Activated T-cell treated with anti-CD3 and anti-CD28 coated beads, Interleukin-2, amount 50 U/mL, for 72 hours (primary cell): ENCODE results near the gene FABP3. TPM values are rescaled to one million over a fixed set of nuclear protein-coding genes. Genes with fewer than 3 reads are reported as not detected.

ENCODE experiments used
- ATAC-seq, 2 donors: fragments of 150-1000 bp; cut with Tn5 transposase; replicated peaks in 1 of 2; 2 replicates each; pipeline ENCODE4 v1.10.0; 2021; ENCODE audit warnings: moderate library complexity in 2 of 2, mild to moderate bottlenecking in 1 of 2
- DNase-seq, 2 donors: peaks; one replicate each; pipeline ENCODE4 v3.0.0; 2021 to 2022; ENCODE audit warnings: mixed read lengths in 1 of 2
- H3K27ac Mint-ChIP-seq: one replicate; pipeline ENCODE4 v1.8.0; 2022; ENCODE audit warnings: mild to moderate bottlenecking, moderate library complexity, mixed read lengths
- H3K27me3 Mint-ChIP-seq: one replicate; pipeline ENCODE4 v1.8.0; 2022; ENCODE audit warnings: low read depth, mixed read lengths
- H3K36me3 Mint-ChIP-seq, 2 donors: one replicate each; pipeline ENCODE4 v1.8.0; 2022; ENCODE audit warnings: mixed read lengths in 2 of 2, mild to moderate bottlenecking in 1 of 2; ENCODE audit not compliant: insufficient read depth in 2 of 2
- H3K4me1 Mint-ChIP-seq: one replicate; pipeline ENCODE4 v1.8.0; 2022; ENCODE audit warnings: low read depth, mixed read lengths
- H3K4me3 Mint-ChIP-seq, 2 donors: one replicate each; pipeline ENCODE4 v1.8.0; 2022; ENCODE audit warnings: mild to moderate bottlenecking in 2 of 2, mixed read lengths in 2 of 2, moderate library complexity in 2 of 2
- H3K9me3 Mint-ChIP-seq, 2 donors: one replicate each; pipeline ENCODE4 v1.8.0; 2022; ENCODE audit warnings: mixed read lengths in 2 of 2
- total RNA-seq, 2 donors: library from RNA; stranded (reverse); gene quantifications; one replicate each; pipeline ENCODE4 v1.2.3, GENCODE V29; 2022

FABP3 gene
- total RNA-seq, 2 donors from 2014 or later, result not detected

- Mint-ChIP-seq H3K4me3 (no peak overlapping the region), H3K27me3 (no peaks in the 10 kb centered on the region), H3K9me3 (no peaks in the 10 kb centered on the region), H3K36me3 (peaks cover 0 to 2% of the 10 kb centered on the region in 2 donors), H3K4me1 (no peaks in the 10 kb centered on the region), H3K27ac (no peak overlapping the region)
- no peak for ATAC-seq
- no peak for DNase-seq
Measured at GRCh38 chr1:31348449-31348848, 24.4 kb downstream of the FABP3 start.

DNA sequence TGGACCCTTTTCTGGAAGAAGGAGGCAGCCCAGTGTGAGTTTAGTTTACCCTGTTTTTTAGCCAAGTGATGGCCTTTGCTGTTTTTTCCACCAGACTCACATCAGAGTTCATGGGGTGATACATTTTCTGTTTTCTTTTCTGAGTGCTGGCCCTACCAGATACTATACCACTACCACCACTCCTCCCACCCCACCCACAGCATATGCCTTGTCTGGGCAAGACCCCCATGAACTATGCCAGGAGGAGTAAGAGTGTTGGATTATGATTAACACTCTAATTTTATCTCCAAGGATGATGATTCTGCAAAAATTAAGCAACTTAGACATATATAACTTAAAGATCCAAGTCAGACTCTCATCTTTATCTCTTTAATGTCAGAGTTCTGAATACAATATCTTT is 26.1 kb downstream of the FABP3 start:
- H3K4me1 Mint-ChIP-seq, result no peaks in the 10 kb centered on the region
- DNase-seq, result no peak
- no peak for ATAC-seq
- H3K27ac Mint-ChIP-seq, result no peak overlapping the region
- H3K27me3 Mint-ChIP-seq, result no peaks in the 10 kb centered on the region
- H3K36me3 Mint-ChIP-seq, result peaks cover 0 to 2% of the 10 kb centered on the region in 2 donors
- no peak overlapping the region for H3K4me3 Mint-ChIP-seq
- H3K9me3 Mint-ChIP-seq, result no peaks in the 10 kb centered on the region

DNA sequence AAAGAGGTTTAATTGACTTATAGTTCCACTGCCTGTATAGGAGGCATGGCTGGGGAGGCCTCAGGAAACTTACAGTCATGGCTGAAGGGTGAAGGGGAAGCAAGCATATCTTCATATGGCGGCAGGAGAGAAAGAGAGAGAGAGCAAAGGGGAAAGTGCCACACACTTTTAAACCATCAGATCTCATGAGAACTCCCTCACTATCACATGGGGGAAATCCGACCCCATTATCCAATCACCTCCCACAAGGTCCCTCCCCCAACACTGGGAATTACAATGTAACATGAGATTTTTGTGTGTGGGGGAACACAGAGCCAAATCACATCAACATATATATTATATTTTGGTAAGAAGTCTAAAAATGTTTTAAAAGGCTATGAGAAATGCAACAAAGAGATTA is 27.2 kb downstream of the FABP3 start:
- H3K27ac Mint-ChIP-seq, result no peak overlapping the region
- no peak for ATAC-seq
- no peaks in the 10 kb centered on the region for H3K36me3 Mint-ChIP-seq
- H3K4me3 Mint-ChIP-seq, result no peak overlapping the region
- H3K4me1 Mint-ChIP-seq, result no peaks in the 10 kb centered on the region
- H3K9me3 Mint-ChIP-seq, result no peaks in the 10 kb centered on the region
- H3K27me3 Mint-ChIP-seq, result no peaks in the 10 kb centered on the region
- DNase-seq, result no peak

DNA sequence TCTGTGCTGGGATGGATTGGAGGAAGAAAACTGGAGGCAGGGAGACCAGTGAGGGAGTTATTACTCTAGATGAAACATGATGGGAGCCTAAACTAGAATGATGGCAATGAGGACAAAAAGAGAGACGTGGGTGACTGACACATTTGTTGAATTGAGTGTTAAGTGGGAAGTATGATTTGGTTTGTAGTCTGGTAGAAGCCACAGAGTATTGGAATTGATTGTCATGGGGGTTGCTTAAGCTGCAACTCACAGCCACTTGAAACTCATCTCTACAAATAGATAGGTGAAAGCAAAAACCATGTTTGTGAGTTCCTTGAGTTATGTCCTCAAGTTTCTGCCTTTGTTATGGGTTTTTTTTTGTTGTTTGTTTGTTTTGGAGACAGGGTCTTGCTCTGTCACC is 28.4 kb downstream of the FABP3 start:
- peaks cover under 1 to 2% of the 10 kb centered on the region in 2 donors for H3K36me3 Mint-ChIP-seq
- no peak for DNase-seq
- ATAC-seq, result peak in 1 of 2 donors; percentile 60
- no peaks in the 10 kb centered on the region for H3K27me3 Mint-ChIP-seq
- H3K9me3 Mint-ChIP-seq, result no peaks in the 10 kb centered on the region
- H3K27ac Mint-ChIP-seq, result no peak overlapping the region
- H3K4me3 Mint-ChIP-seq, result no peak overlapping the region
- no peaks in the 10 kb centered on the region for H3K4me1 Mint-ChIP-seq

DNA sequence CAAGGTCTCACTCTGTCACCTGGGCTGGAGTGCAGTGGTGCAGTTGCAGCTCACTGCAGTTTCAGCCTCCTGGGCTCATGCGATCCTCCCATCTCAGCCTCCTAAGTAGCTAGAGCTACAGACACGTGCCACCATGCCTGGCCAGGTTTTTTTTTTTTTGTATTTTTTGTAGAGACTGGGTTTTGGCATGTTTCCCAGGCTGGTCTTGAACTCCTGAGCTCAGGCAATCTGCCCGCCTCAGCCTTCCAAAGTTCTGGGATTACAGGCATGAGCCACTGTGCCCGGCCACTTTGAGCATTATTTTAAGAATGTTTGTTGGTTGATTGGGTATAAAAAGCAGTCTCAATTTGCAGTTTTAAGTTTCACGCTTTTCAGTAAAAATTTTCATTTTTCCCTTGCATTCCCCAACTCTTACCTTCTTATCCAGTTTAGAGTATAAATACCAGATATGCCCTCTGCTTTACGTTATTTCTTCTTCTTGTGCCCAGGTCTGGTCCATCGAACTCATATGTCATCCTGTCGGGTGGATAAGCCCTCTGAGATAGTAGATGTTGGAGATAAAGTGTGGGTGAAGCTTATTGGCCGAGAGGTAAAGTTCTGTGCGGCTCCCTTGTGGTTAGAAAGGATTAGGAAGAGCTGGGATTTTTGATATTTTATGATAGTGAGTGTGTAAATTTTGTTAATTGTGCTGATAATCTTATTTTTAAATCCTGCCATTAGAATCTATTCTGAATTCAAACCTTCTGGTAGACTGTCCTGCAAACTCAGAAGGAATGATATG is 36.0 kb downstream of the FABP3 start:
- DNase-seq (no peak), ATAC-seq (no peak)
- Mint-ChIP-seq H3K27me3 (no peaks in the 10 kb centered on the region), H3K27ac (no peak overlapping the region), H3K9me3 (no peaks in the 10 kb centered on the region), H3K4me1 (peaks cover 4% of the 10 kb centered on the region), H3K4me3 (no peak overlapping the region), H3K36me3 (peaks cover 2% of the 10 kb centered on the region in 2 donors)

DNA sequence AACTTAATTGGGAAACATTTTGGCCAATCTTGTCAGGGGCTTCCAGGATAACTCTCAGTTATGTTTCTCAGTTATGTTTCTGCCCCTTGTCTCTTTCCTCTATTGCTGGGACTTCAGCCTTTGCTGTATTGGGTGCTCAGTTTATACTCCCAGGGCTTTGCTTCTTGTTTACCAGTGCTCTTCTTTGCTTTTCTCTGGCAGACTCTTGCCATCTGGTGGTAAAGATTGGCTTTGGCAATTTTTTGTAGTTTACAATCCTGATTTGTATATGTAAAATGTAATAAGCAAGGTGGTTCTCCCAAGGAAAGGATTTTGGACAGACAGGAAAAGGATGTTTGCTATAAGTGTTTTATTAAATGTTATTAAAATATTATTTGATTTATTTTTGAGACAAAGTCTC is 37.9 kb downstream of the FABP3 start:
- Mint-ChIP-seq H3K27ac (no peak overlapping the region), H3K9me3 (no peaks in the 10 kb centered on the region), H3K4me1 (peaks cover 4% of the 10 kb centered on the region), H3K4me3 (no peak overlapping the region), H3K36me3 (peaks cover 2% of the 10 kb centered on the region in 2 donors), H3K27me3 (no peaks in the 10 kb centered on the region)
- no peak for ATAC-seq
- no peak for DNase-seq

- Mint-ChIP-seq H3K27ac (no peak overlapping the region), H3K4me3 (no peak overlapping the region), H3K4me1 (no peaks in the 10 kb centered on the region), H3K36me3 (no peaks in the 10 kb centered on the region), H3K9me3 (no peaks in the 10 kb centered on the region), H3K27me3 (no peaks in the 10 kb centered on the region)
- DNase-seq, result no peak
- no peak for ATAC-seq
Measured at GRCh38 chr1:31327381-31327780, 45.5 kb downstream of the FABP3 start.

DNA sequence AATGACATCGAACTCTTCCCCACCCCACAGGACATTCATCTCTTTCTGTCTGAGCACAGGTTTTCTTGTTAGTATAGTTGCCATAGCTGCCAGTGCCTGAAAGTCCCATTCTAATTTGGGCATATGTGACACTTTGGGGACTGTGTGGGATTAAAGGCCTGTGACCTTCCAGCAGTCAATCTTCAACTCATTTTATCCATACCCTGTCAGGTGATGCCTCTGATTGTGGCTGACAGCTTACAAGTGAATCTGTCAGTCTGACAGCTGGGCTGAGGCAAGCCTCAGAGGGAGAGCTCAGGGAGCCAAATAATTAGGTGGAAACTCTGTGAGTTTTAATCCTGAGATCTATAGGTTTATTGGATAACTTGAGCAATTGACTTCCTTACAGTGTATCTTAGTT is 46.4 kb downstream of the FABP3 start:
- H3K36me3 Mint-ChIP-seq, result no peaks in the 10 kb centered on the region
- no peak overlapping the region for H3K27ac Mint-ChIP-seq
- no peak for ATAC-seq
- H3K4me3 Mint-ChIP-seq, result no peak overlapping the region
- no peaks in the 10 kb centered on the region for H3K27me3 Mint-ChIP-seq
- no peaks in the 10 kb centered on the region for H3K4me1 Mint-ChIP-seq
- no peak for DNase-seq
- H3K9me3 Mint-ChIP-seq, result no peaks in the 10 kb centered on the region

- Mint-ChIP-seq H3K9me3 (no peaks in the 10 kb centered on the region), H3K4me1 (no peaks in the 10 kb centered on the region), H3K27me3 (no peaks in the 10 kb centered on the region), H3K4me3 (no peak overlapping the region), H3K27ac (no peak overlapping the region), H3K36me3 (peaks cover 0 to 2% of the 10 kb centered on the region in 2 donors)
- ATAC-seq, result no peak
- DNase-seq, result no peak
Measured at GRCh38 chr1:31324992-31325391, 47.9 kb downstream of the FABP3 start.

- no peak overlapping the region for H3K27ac Mint-ChIP-seq
- DNase-seq (no peak), ATAC-seq (no peak)
- peaks cover 0 to 2% of the 10 kb centered on the region in 2 donors for H3K36me3 Mint-ChIP-seq
- no peaks in the 10 kb centered on the region for H3K27me3 Mint-ChIP-seq
- H3K4me1 Mint-ChIP-seq, result no peaks in the 10 kb centered on the region
- H3K4me3 Mint-ChIP-seq, result no peak overlapping the region
- no peaks in the 10 kb centered on the region for H3K9me3 Mint-ChIP-seq
Measured at GRCh38 chr1:31324093-31324492, 48.8 kb downstream of the FABP3 start.

DNA sequence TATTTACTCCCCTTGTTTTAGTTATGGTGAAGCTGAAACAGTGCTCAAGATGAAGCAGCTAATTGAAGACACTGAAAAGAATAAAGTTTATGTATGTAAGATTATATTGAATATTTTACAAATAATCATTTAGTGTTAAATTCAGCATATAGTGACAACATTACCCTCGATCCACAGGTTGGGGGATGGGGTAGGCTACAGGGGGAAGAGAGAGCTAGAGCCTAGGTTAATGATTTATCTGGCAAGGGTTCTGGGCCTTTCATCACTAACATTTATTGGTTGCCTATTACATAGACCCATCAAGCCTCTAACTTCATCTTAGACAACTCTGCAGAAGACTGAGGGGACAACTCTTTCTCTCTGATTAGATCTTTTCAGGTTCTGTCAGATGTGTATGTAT is 54.7 kb downstream of the FABP3 start:
- Mint-ChIP-seq H3K27me3 (no peaks in the 10 kb centered on the region), H3K4me3 (no peak overlapping the region), H3K9me3 (no peaks in the 10 kb centered on the region), H3K27ac (no peak overlapping the region), H3K4me1 (no peaks in the 10 kb centered on the region), H3K36me3 (peaks cover 2 to 10% of the 10 kb centered on the region in 2 donors)
- no peak for DNase-seq
- ATAC-seq, result no peak

DNA sequence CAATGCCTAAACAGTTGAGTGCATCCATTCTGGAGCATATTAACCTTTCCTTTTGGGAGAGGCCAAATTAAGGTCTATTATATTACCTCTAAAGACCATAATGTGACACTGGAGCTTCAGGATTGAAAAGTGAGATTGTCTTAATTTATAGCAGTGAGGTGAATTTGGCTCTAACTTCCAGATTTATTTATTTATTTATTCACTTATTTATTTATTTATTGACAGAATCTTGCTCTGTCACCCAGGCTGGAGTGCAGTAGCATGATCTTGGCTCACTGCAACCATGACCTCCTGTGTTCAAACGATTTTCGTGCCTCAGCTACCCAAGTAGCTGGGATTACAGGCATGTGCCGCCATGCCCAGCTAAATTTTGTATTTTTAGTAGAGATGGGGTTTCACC is 57.0 kb downstream of the FABP3 start:
- H3K9me3 Mint-ChIP-seq, result no peaks in the 10 kb centered on the region
- no peak overlapping the region for H3K27ac Mint-ChIP-seq
- peaks cover 0 to 17% of the 10 kb centered on the region in 2 donors for H3K36me3 Mint-ChIP-seq
- no peak overlapping the region for H3K4me3 Mint-ChIP-seq
- no peak for ATAC-seq
- no peaks in the 10 kb centered on the region for H3K4me1 Mint-ChIP-seq
- no peaks in the 10 kb centered on the region for H3K27me3 Mint-ChIP-seq
- no peak for DNase-seq
